Gastroesophageal sphincter (tissue), 3 donors: ENCODE results near the gene PLS1.
"Not testable (repeated sequence)": the region's sequence is repeated elsewhere in the genome, so short reads cannot be mapped to it uniquely, and the experiment has no call there.

ENCODE experiments used
- POLR2A ChIP-seq, 2 donors: fragments of 450-650 bp; IDR thresholded peaks; one replicate each; pipeline ENCODE4 v1.6.1; 2017; ENCODE audit warnings: antibody characterized with exemption in 2 of 2, mild to moderate bottlenecking in 2 of 2, moderate library complexity in 1 of 2
- POLR2AphosphoS5 ChIP-seq: sonication (generic); formaldehyde crosslinking; IDR thresholded peaks from one replicate; pipeline ENCODE4 v1.6.1; 2017; ENCODE audit warnings: antibody characterized with exemption
- TF ChIP-seq, protein P1 (sequence below), 4 experiments: fragments of 200-600 bp in 2 of 4; fragments of 450-650 bp in 2 of 4; sonication (generic) in 1 of 4; IDR thresholded peaks; one replicate each; pipeline ENCODE4 v1.5.1; 2017 to 2019; ENCODE audit warnings: antibody characterized with exemption in 4 of 4, mild to moderate bottlenecking in 2 of 4, moderate library complexity in 2 of 4

DNA sequence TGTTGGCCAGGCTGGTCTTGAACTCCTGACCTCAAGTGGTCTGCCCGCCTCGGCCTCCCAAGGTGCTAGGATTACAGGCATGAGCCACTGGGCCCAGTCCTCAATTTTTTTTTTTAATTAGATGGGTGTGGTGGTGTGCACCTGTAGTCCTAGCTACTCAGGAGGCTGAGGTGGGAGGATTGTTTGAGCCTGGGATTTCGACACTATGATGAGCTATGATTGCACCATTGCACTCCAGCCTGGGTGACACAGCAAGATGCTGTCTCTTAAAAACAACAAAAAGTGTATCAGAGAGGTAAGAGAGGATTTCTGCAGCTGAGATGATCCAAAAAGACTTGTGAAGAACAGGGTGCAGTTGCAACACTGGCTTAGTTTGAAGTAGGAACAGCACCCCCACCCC lies 118.7 kb downstream of the PLS1 start:
- TF ChIP-seq, protein P1, sequence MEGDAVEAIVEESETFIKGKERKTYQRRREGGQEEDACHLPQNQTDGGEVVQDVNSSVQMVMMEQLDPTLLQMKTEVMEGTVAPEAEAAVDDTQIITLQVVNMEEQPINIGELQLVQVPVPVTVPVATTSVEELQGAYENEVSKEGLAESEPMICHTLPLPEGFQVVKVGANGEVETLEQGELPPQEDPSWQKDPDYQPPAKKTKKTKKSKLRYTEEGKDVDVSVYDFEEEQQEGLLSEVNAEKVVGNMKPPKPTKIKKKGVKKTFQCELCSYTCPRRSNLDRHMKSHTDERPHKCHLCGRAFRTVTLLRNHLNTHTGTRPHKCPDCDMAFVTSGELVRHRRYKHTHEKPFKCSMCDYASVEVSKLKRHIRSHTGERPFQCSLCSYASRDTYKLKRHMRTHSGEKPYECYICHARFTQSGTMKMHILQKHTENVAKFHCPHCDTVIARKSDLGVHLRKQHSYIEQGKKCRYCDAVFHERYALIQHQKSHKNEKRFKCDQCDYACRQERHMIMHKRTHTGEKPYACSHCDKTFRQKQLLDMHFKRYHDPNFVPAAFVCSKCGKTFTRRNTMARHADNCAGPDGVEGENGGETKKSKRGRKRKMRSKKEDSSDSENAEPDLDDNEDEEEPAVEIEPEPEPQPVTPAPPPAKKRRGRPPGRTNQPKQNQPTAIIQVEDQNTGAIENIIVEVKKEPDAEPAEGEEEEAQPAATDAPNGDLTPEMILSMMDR (IDR thresholded peaks at IDR 0.05): not testable (repeated sequence)
- TF ChIP-seq POLR2A (IDR thresholded peaks at IDR 0.05); POLR2AphosphoS5: not testable (repeated sequence)
